Peyer's patch (tissue), 4 donors: ENCODE results near the gene ZGPAT.

Experiments used
- CTCF ChIP-seq, 6 experiments: fragments of 450-650 bp in 4 of 6; fragments of 200-600 bp in 2 of 6; sonication (generic) in 1 of 6; IDR thresholded peaks; one replicate each; pipeline ENCODE4 v1.5.1; 2017 to 2019; ENCODE audit warnings: antibody characterized with exemption in 6 of 6, mild to moderate bottlenecking in 3 of 6, moderate library complexity in 1 of 6
- POLR2A ChIP-seq, 2 donors: fragments of 450-650 bp; IDR thresholded peaks; one replicate each; pipeline ENCODE4 v1.5.1; 2017; ENCODE audit warnings: antibody characterized with exemption in 2 of 2, mild to moderate bottlenecking in 2 of 2, moderate library complexity in 2 of 2

- TF ChIP-seq CTCF (IDR thresholded peaks at IDR 0.05) (no peak), POLR2A (IDR thresholded peaks at IDR 0.05) (no peak)
These were observed 61.0 kb downstream of the ZGPAT start for GRCh38 chr20:63768591-63769515.
